Activated gamma-delta T cell treated with anti-CD3 and anti-CD28 coated beads, Interleukin-2, amount 50 U/mL, for 16 hours (primary cell): ENCODE data around the gene PPM1H.

Source experiments
- DNase-seq: peaks from one replicate; pipeline ENCODE4 v3.0.0-alpha.2; 2020; ENCODE audit warnings: low read depth

PPM1H gene

DNA sequence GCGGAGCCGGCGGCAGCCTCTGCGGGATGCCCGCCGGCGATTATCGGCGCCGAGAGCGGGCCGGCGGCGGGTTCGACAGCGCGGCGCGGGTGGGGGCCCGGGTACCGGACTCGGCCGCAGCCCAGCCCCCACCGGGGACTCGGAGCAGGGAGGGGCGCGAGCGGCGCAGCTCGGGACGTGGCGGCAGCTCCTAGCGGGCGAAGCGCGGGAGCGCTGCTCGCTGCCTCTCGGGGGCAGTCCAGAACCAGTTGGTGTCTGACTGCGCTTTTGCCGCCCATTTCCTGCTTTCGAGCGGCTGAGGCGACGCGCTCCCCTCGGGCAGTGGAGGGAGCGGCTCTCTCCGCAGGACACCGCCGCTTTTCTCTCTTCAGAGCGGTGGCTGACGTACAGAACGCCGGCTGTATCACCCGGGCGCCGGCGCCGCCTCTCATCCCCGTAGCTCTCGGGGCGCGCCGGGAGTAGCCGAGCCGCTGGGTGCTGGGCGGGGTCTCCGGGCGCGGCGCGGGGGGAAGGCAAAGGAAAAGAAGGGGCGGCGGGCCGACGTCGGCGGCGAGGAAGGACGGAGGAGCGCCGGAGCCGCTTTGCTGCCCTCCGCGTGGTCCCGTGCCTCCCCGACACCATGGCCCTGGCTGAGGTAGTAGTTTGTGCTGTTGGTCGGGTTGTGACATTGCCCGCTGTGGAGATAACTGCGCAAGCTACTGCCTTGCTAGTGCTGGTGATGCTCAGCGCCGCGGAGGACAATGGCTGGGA lies 331.7 kb downstream of the PPM1H start:
- DNase-seq, result peak; percentile 68

DNA sequence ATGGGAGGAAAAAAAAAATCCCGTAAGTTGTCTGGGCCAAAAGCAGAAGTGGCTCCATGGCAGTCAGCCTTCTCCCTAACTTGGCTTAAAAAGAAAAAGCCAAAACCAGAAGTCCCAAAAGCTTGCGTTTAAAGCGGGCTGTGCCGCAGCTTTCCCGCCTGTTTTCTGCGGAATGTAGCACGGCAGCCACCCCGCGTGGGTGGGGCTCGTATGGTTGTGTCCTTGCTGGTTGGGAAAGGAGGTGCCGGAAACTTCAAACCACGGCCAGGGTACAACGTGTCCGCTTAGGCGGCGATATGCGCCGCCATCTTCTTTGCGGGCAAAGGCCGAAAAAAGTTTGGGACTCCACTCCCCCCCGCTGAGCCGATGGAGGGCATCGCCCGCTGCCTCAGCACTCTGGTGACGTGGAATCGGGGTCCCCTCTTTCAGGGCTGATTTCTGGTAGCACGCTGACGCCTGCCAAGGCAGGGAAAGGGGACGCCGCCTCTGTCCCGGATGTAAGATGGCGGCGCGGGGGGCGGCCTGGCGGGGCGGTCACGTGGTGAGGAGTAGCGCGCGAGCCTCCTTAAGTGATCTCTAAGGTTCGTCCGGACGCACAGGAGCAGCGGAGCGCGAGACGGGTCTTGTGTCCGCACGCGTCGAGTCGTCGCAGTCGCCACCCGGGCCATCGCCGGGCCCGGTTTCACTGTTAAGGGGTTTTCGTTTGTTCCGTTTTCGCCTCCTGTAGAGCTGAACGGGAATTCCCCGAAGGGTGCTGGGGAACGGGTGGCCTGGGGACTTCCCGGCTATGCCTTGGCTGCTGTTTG lies 332.5 kb downstream of the PPM1H start:
- peak; percentile 80 for DNase-seq

DNA sequence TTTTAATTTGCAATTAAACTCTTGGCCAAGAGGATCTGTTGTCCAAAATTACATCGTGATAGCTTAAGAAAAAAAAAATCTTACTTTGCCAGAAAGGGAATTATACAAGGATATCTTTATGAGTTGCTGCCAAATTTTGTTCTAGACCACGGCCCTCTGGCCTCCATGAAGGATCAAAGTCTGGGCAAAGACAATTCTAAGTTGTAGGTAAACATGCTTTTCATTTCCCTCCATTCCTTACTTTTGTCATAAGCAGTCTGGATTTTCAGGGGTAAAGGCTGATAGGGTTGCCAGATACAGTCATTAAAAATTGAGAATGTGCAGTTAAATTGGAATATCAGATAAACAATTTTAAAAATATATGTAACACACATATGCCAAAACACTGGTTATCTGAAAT lies 333.2 kb downstream of the PPM1H start:
- DNase-seq, result no peak

DNA sequence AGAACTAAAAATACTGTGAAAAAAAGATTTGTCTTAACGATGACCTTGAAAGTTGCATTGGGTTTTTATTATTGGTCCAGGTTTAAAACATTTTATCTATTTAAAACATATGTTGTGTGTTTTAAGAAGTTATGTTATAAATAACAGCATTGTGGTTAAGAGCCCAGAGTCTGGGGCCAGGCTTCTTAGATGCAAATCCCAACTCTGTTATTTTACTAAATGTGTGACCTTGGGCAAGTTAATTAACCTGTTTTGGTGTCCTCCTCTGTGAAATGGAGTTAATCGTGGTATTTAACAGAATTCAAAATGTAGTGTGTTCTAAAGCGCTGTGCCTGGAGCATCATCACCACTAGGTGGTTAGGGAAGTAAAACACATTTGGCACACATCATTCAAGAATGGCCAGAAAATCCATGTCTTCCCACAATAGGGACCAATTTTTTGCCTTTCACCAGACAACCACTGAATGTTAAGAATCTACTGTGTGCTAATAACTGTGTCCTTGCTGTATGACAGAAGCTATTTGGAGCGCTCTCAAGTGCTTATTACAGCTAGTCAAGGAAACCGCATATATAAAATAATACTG lies 335.0 kb downstream of the PPM1H start:
- DNase-seq, result no peak

DNA sequence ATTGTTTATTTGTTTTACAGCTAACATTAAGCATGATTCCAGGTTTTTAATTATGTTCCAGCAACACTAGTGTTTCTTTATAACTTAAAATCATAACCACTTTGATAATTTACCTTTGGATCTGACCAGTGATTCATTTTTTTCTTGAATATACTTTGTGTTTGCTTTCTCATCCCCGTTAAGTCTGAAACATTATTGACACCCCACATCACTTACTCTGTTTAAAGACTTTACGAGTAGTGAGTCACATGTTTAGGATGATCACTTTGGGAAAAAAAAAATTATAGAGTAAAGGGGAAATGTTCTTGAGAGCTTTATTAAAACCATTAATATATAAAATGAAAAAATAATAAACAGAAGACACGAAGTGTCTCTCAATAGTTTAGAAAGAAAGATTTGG lies 336.1 kb downstream of the PPM1H start:
- no peak for DNase-seq

DNA sequence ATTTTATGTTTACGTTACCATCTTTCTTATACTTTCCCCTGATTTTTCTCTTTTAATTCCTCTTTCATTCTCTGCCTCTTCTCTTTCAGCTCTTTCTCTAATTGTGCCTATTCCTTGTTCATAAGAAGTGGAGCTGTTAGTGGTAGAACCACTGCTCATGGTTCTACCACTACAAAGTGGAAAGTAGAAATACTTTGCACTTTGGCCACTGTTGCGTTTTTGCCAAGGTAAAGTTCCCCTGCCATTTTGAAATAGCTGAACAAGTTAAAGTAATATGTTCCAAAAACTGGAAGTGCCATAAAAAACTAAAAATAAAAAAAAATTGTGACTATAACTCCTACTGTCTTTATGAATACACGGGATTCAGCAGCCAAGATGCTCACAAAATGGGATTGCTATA lies 337.7 kb downstream of the PPM1H start:
- no peak for DNase-seq
